Limb (tissue), 2 donors: ENCODE results near the gene GALNTL6.

Source experiments
- DNase-seq, 2 donors: peaks; one replicate each; pipeline ENCODE4 v3.0.0-alpha.2; 2016; ENCODE audit errors: extremely low spot score in 2 of 2

GALNTL6 gene

GRCh38 chr4:173056271-173056670, 1243.1 kb downstream of the GALNTL6 start:
- no peak for DNase-seq

GRCh38 chr4:173056710-173057109, 1243.5 kb downstream of the GALNTL6 start:
- DNase-seq, result no peak

- DNase-seq, result no peak
Measured at GRCh38 chr4:173057442-173057841, 1244.2 kb downstream of the GALNTL6 start.

GRCh38 chr4:173057901-173058300, 1244.7 kb downstream of the GALNTL6 start:
- DNase-seq, result no peak

GRCh38 chr4:173061160-173061559, 1248.0 kb downstream of the GALNTL6 start:
- no peak for DNase-seq

- no peak for DNase-seq
Measured at GRCh38 chr4:173073939-173074500, 1260.8 kb downstream of the GALNTL6 start.

GRCh38 chr4:173074501-173074946, 1261.3 kb downstream of the GALNTL6 start:
- DNase-seq, result no peak

- no peak for DNase-seq
Measured at GRCh38 chr4:173076903-173077634, 1263.9 kb downstream of the GALNTL6 start.

GRCh38 chr4:173088144-173088543, 1274.9 kb downstream of the GALNTL6 start:
- DNase-seq, result no peak
